Karpas-422 (cell line): ENCODE measurements around the gene TTC23. TPM values are rescaled to one million over a fixed set of nuclear protein-coding genes. Genes with fewer than 3 reads are reported as not detected.

Experiments used
- DNase-seq: peaks from one replicate; pipeline ENCODE4 v3.0.0-alpha.2; 2015
- H2AFZ ChIP-seq: fragments of 200-600 bp; sonication (generic); 2 replicates; pipeline ENCODE4 v1.6.1; 2014; ENCODE audit warnings: antibody characterized with exemption, low read length, mixed read lengths
- H3K27ac ChIP-seq: fragments of 200-600 bp; sonication (generic); 2 replicates; pipeline ENCODE4 v1.5.1; 2014; ENCODE audit warnings: mild to moderate bottlenecking, low read length, moderate library complexity
- H3K27me3 ChIP-seq: fragments of 200-600 bp; sonication (generic); 2 replicates; pipeline ENCODE4 v1.6.1; 2014; ENCODE audit warnings: low read length, mixed read lengths
- H3K36me3 ChIP-seq: fragments of 200-600 bp; sonication (generic); 2 replicates; pipeline ENCODE4 v1.6.1; 2014; ENCODE audit warnings: low read length, mixed read lengths; ENCODE audit not compliant: insufficient read depth
- H3K4me1 ChIP-seq: fragments of 200-600 bp; sonication (generic); 2 replicates; pipeline ENCODE4 v1.6.1; 2014; ENCODE audit warnings: mild to moderate bottlenecking, low read length, mixed read lengths
- H3K4me2 ChIP-seq: fragments of 200-600 bp; sonication (generic); 2 replicates; pipeline ENCODE4 v1.6.1; 2014; ENCODE audit warnings: low read length, low read depth, mild to moderate bottlenecking; ENCODE audit not compliant: poor library complexity, severe bottlenecking
- H3K4me3 ChIP-seq: fragments of 200-600 bp; sonication (generic); 2 replicates; pipeline ENCODE4 v1.5.1; 2014; ENCODE audit warnings: mild to moderate bottlenecking, antibody characterized with exemption, low read length, mixed read lengths
- H3K79me2 ChIP-seq: fragments of 200-600 bp; sonication (generic); 2 replicates; pipeline ENCODE4 v1.6.1; 2014; ENCODE audit warnings: mild to moderate bottlenecking, low read length, mixed read lengths
- H3K9ac ChIP-seq: fragments of 200-600 bp; sonication (generic); 2 replicates; pipeline ENCODE4 v1.6.0; 2014; ENCODE audit warnings: low read length
- H3K9me2 ChIP-seq: fragments of 200-600 bp; sonication (generic), shearing (Covaris generic); replicated peaks from 2 replicates; pipeline ENCODE4 v1.6.0; 2014; ENCODE audit warnings: mild to moderate bottlenecking, low read length, moderate library complexity; ENCODE audit not compliant: insufficient read depth
- H3K9me3 ChIP-seq: fragments of 300-700, 200-600 bp; sonication (generic); 2 replicates; pipeline ENCODE4 v1.6.1; 2014; ENCODE audit warnings: low read length, mixed read lengths
- H4K20me1 ChIP-seq: fragments of 200-600 bp; sonication (generic); 2 replicates; pipeline ENCODE4 v1.6.1; 2014; ENCODE audit warnings: mild to moderate bottlenecking, antibody characterized with exemption, low read length, low read depth; ENCODE audit not compliant: insufficient read depth
- total RNA-seq: library from RNA; depleted of rRNA; stranded (reverse); fragments of >200 nt; shearing (Covaris generic); gene quantifications from 2 replicates; pipeline ENCODE4 v1.2.3, GENCODE V29; 2014; ENCODE audit warnings: low replicate concordance

Gene TTC23
- total RNA-seq, 1 experiment from 2014 or later: 9.0 TPM

GRCh38 chr15:99149366-99149765 lies 100.0 kb downstream of the TTC23 start:
- H3K4me1 ChIP-seq: no peaks in the 10 kb centered on the region
- no peaks in the 10 kb centered on the region for H3K9me2 ChIP-seq
- H3K27ac ChIP-seq: no peak overlapping the region
- DNase-seq: no peak
- H4K20me1 ChIP-seq: no peaks in the 10 kb centered on the region
- H3K36me3 ChIP-seq: no peaks in the 10 kb centered on the region
- H3K9me3 ChIP-seq: no peaks in the 10 kb centered on the region
- H3K4me3 ChIP-seq: no peak overlapping the region
- no peak overlapping the region for H3K9ac ChIP-seq
- H3K4me2 ChIP-seq: no peak overlapping the region
- no peaks in the 10 kb centered on the region for H3K79me2 ChIP-seq
- no peak overlapping the region for H2AFZ ChIP-seq
- H3K27me3 ChIP-seq: no peaks in the 10 kb centered on the region

- Histone ChIP-seq H3K79me2 (no peaks in the 10 kb centered on the region), H2AFZ (no peak overlapping the region), H3K27ac (no peak overlapping the region), H3K4me2 (no peak overlapping the region), H4K20me1 (no peaks in the 10 kb centered on the region), H3K4me1 (no peaks in the 10 kb centered on the region), H3K27me3 (no peaks in the 10 kb centered on the region), H3K9me3 (no peaks in the 10 kb centered on the region), H3K36me3 (no peaks in the 10 kb centered on the region), H3K4me3 (no peak overlapping the region), H3K9ac (no peak overlapping the region), H3K9me2 (no peaks in the 10 kb centered on the region)
- DNase-seq: no peak
Measured at GRCh38 chr15:99148851-99149276, 100.5 kb downstream of the TTC23 start.

- Histone ChIP-seq H4K20me1 (no peaks in the 10 kb centered on the region), H3K9me3 (no peaks in the 10 kb centered on the region)
Measured at GRCh38 chr15:99146661-99147060, 102.7 kb downstream of the TTC23 start.

GRCh38 chr15:99145778-99146177 lies 103.6 kb downstream of the TTC23 start:
- Histone ChIP-seq H3K36me3 (no peaks in the 10 kb centered on the region), H2AFZ (no peak overlapping the region), H4K20me1 (no peaks in the 10 kb centered on the region), H3K9ac (no peak overlapping the region), H3K27ac (no peak overlapping the region), H3K4me3 (no peak overlapping the region), H3K9me2 (no peaks in the 10 kb centered on the region), H3K4me2 (no peak overlapping the region), H3K4me1 (no peaks in the 10 kb centered on the region), H3K79me2 (no peaks in the 10 kb centered on the region), H3K27me3 (no peaks in the 10 kb centered on the region), H3K9me3 (no peaks in the 10 kb centered on the region)
- no peak for DNase-seq

More at GRCh38 chr15:99146661-99147060, 102.7 kb downstream of the TTC23 start:
- H3K9ac ChIP-seq: no peak overlapping the region
- no peak overlapping the region for H3K4me3 ChIP-seq
- H2AFZ ChIP-seq: no peak overlapping the region
- H3K27me3 ChIP-seq: no peaks in the 10 kb centered on the region
- no peaks in the 10 kb centered on the region for H3K36me3 ChIP-seq
- no peaks in the 10 kb centered on the region for H3K79me2 ChIP-seq
- DNase-seq: no peak
- no peak overlapping the region for H3K27ac ChIP-seq
- no peaks in the 10 kb centered on the region for H3K4me1 ChIP-seq
- no peaks in the 10 kb centered on the region for H3K9me2 ChIP-seq
- H3K4me2 ChIP-seq: no peak overlapping the region

- Histone ChIP-seq H4K20me1 (no peaks in the 10 kb centered on the region), H3K4me1 (no peaks in the 10 kb centered on the region)
- no peak for DNase-seq
Measured at GRCh38 chr15:99145005-99145404, 104.4 kb downstream of the TTC23 start.

GRCh38 chr15:99143655-99144610 lies 105.4 kb downstream of the TTC23 start:
- Histone ChIP-seq H3K9me2 (no peaks in the 10 kb centered on the region), H3K9me3 (no peaks in the 10 kb centered on the region), H3K79me2 (no peaks in the 10 kb centered on the region), H3K4me3 (no peak overlapping the region), H3K36me3 (no peaks in the 10 kb centered on the region), H3K4me1 (no peaks in the 10 kb centered on the region), H3K4me2 (no peak overlapping the region), H4K20me1 (no peaks in the 10 kb centered on the region), H3K27me3 (no peaks in the 10 kb centered on the region), H2AFZ (no peak overlapping the region), H3K9ac (no peak overlapping the region), H3K27ac (no peak overlapping the region)
- DNase-seq: no peak

More at GRCh38 chr15:99145005-99145404, 104.4 kb downstream of the TTC23 start:
- H3K9me3 ChIP-seq: no peaks in the 10 kb centered on the region
- H3K4me3 ChIP-seq: no peak overlapping the region
- no peak overlapping the region for H2AFZ ChIP-seq
- H3K36me3 ChIP-seq: no peaks in the 10 kb centered on the region
- H3K9ac ChIP-seq: no peak overlapping the region
- H3K79me2 ChIP-seq: no peaks in the 10 kb centered on the region
- H3K27me3 ChIP-seq: no peaks in the 10 kb centered on the region
- no peak overlapping the region for H3K4me2 ChIP-seq
- H3K9me2 ChIP-seq: no peaks in the 10 kb centered on the region
- H3K27ac ChIP-seq: no peak overlapping the region

- Histone ChIP-seq H3K4me2 (no peak overlapping the region), H3K9ac (no peak overlapping the region), H3K36me3 (no peaks in the 10 kb centered on the region), H4K20me1 (no peaks in the 10 kb centered on the region), H3K79me2 (no peaks in the 10 kb centered on the region), H3K27me3 (no peaks in the 10 kb centered on the region), H3K27ac (no peak overlapping the region), H3K9me3 (no peaks in the 10 kb centered on the region), H2AFZ (no peak overlapping the region), H3K4me3 (no peak overlapping the region), H3K9me2 (no peaks in the 10 kb centered on the region), H3K4me1 (no peaks in the 10 kb centered on the region)
- DNase-seq: no peak
Measured at GRCh38 chr15:99143242-99143641, 106.1 kb downstream of the TTC23 start.

- H3K4me2 ChIP-seq: no peak overlapping the region
- no peaks in the 10 kb centered on the region for H3K27me3 ChIP-seq
- no peaks in the 10 kb centered on the region for H4K20me1 ChIP-seq
- no peaks in the 10 kb centered on the region for H3K4me1 ChIP-seq
- no peak overlapping the region for H3K27ac ChIP-seq
- H2AFZ ChIP-seq: no peak overlapping the region
- H3K9ac ChIP-seq: no peak overlapping the region
- no peaks in the 10 kb centered on the region for H3K9me3 ChIP-seq
- no peaks in the 10 kb centered on the region for H3K9me2 ChIP-seq
- DNase-seq: no peak
- no peaks in the 10 kb centered on the region for H3K36me3 ChIP-seq
- H3K79me2 ChIP-seq: no peaks in the 10 kb centered on the region
- H3K4me3 ChIP-seq: no peak overlapping the region
Measured at GRCh38 chr15:99142562-99142961, 106.8 kb downstream of the TTC23 start.
